Measurements from ENCODE around the gene CX3CL1.

Gene CX3CL1

DNA sequence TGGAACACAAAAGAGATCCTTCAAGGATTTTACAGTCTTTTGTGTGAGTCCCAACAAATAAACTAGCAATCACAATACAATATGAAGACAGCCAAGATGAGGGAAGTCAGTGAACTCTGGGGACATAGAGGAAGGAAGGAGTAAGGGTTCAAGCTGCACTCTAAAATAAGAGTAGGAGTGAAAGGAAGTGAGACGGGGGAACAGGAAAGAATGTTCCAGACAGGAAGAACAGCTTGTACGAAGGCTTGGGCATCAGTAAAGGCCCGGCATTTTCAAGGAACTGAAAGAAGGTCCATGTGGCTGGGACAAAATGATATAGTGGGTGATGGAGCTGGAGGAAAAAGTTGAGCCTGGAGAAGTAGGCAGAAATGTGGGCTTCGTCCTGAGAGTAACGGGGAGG is 36.8 kb downstream of the CX3CL1 start:
- TF ChIP-seq, protein P1, sequence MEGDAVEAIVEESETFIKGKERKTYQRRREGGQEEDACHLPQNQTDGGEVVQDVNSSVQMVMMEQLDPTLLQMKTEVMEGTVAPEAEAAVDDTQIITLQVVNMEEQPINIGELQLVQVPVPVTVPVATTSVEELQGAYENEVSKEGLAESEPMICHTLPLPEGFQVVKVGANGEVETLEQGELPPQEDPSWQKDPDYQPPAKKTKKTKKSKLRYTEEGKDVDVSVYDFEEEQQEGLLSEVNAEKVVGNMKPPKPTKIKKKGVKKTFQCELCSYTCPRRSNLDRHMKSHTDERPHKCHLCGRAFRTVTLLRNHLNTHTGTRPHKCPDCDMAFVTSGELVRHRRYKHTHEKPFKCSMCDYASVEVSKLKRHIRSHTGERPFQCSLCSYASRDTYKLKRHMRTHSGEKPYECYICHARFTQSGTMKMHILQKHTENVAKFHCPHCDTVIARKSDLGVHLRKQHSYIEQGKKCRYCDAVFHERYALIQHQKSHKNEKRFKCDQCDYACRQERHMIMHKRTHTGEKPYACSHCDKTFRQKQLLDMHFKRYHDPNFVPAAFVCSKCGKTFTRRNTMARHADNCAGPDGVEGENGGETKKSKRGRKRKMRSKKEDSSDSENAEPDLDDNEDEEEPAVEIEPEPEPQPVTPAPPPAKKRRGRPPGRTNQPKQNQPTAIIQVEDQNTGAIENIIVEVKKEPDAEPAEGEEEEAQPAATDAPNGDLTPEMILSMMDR (IDR thresholded peaks at IDR 0.05; ENCODE audit: borderline replicate concordance, insufficient read depth, low read depth, low read length), result no peak
- H3K4me3 ChIP-seq (ENCODE audit: low read depth, low read length), result no peak overlapping the region

DNA sequence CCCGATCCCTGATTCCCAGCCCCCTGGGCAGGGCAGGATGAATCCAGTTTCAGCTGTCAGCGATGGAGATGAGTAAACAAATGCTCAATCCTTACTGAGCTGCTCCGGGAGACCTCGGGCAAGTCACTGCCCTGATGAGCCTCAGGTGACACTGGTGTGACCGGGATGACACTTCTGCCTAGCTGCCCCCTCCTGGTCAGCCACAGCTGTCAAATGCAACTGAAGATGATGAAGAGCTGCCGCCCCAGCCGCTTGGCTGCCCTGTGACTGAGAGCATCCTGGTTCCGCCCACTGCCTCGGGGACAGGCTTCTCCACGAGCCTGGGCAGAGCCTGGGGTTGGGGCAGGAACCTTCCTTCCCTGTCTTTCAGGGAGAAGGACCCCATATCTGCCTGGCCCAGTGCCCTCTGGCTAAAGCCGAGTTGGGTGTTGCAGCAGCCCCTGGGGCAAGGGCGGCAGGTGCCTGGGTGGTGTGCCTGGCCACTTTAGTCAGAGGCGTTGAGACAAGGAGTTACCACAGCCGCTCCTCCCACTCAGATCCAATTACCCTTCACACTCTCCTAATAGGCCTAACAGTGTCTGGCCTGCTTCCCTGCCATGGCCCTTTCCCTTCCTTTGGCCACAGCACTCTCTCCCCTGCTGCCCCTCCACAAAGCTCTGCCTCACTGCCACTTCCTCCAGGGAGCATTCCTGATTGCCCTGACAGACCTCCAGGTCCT is 37.7 kb downstream of the CX3CL1 start:
- H3K4me3 ChIP-seq (ENCODE audit: low read depth, low read length), result no peak overlapping the region
- TF ChIP-seq, protein P1 (IDR thresholded peaks at IDR 0.05; ENCODE audit: borderline replicate concordance, insufficient read depth, low read depth, low read length), result no peak

DNA sequence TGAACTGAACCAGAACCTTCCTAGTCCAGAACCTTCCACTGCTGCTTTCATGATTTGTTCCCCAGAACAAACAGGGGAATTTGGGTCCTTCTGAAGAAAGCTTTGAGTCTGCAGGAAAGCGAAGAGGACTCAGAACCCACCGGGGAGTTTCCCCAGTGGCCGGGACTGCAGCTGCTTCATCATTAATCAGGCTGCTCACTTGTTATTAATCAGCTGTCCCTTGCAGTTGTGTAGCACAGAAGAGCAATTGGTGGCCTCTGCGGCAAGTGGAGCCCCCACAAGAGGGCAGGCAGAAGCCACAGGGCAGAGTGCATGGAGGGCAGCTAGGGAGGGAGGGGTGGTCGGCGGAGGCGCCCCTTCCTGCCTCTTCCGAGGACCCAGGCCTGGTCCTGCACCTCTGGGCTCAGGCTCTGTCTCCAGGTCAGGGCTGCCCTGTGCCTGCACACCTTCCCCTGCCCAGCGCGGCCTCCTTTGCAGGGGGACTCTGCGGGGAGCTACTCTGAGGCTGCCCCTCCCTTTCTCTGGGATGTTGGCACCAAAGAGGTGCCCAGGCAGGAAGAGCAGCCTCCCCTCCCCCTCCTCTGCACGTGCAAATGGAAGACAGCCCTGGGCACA is 39.2 kb downstream of the CX3CL1 start:
- H3K4me3 ChIP-seq (ENCODE audit: low read depth, low read length), result no peak overlapping the region
- TF ChIP-seq, protein P1 (IDR thresholded peaks at IDR 0.05; ENCODE audit: borderline replicate concordance, insufficient read depth, low read depth, low read length), result no peak

DNA sequence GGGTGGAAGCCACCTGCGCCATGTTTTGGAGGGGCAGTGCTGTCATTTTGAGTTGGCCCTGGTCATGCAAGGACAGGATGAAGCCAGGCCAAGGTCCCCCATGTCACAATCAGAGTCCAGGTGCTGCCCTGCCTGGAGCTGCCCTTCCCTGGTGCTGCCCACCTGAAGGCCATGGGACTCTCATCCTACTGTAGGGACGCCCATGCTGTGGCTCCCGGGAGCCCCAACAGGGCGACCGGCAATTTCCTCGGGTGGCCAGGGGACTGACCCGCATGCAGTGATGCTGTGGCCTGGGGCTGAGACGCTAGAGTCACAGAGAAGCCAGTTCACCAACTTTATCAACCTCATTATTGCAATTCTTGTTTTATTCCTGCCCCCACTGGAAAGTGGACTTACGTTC is 40.3 kb downstream of the CX3CL1 start:
- no peak overlapping the region for H3K4me3 ChIP-seq (ENCODE audit: low read depth, low read length)
- TF ChIP-seq, protein P1 (IDR thresholded peaks at IDR 0.05; ENCODE audit: borderline replicate concordance, insufficient read depth, low read depth, low read length), result no peak

DNA sequence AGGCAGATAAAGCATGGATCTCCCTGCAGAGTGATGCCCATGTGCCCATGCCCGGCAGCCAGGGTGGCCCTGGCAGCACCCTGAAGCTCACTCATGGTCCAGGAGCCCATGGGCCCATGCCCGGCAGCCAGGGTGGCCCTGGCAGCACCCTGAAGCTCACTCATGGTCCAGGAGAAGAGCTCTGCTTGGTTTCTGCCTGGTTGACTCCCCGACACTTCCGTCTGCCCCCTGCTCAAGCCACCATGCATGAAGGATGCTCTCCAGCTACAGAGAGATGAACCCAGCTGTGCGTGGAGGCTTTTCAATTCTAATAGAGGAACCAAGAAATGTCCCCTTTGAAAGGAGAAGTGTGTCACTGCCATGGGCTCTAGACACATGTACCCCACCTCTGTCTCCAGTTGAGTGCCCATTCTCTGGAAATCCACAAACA is 41.0 kb downstream of the CX3CL1 start:
- H3K4me3 ChIP-seq (ENCODE audit: low read depth, low read length), result peak overlapping the region; percentile 21
- TF ChIP-seq, protein P1 (IDR thresholded peaks at IDR 0.05; ENCODE audit: borderline replicate concordance, insufficient read depth, low read depth, low read length), result no peak

DNA sequence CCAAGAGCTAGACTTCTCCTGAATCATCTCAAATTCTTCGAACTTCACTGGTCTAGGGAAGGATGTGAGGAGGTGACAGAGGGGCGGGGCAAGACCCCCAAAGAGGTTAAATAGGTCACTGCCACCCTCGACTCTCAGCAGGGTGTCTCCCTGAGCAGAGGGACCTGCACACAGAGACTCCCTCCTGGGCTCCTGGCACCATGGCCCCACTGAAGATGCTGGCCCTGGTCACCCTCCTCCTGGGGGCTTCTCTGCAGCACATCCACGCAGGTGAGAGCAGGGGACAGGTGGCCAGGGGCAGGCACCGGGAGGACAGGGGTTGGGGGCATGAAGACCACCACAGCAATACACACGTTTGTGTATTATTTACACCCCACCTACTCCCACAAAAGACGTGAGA is 41.4 kb downstream of the CX3CL1 start:
- H3K4me3 ChIP-seq (ENCODE audit: low read depth, low read length), result peak overlapping the region; percentile 24
- TF ChIP-seq, protein P1 (IDR thresholded peaks at IDR 0.05; ENCODE audit: borderline replicate concordance, insufficient read depth, low read depth, low read length), result no peak

DNA sequence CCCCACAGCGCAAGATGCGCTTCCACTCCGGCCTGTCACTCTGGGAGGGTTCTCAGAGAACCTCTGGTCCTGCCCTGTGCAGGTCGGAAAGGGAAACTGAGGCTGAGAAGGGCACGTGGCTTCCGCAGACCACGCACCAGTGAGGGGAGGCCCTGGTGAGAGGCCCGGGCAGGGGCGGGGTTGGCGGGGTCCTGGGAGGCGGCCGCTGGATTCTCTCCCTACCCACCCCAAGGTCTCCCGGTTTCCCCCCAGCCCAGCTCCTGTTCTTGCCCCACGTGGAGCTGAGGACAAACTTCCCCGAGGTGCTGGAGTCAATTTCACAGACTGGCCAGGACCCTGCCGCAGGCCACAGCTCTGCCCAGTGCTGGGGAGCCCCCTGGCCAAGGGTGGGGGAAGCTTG is 43.8 kb downstream of the CX3CL1 start:
- H3K4me3 ChIP-seq (ENCODE audit: low read depth, low read length), result no peak overlapping the region
- TF ChIP-seq, protein P1 (IDR thresholded peaks at IDR 0.05; ENCODE audit: borderline replicate concordance, insufficient read depth, low read depth, low read length), result no peak

Data from GM12875 (cell line).